HG03460 (cell line): Measurements from ENCODE around the gene STARD13.

Experiments used
- ATAC-seq: cut with Tn5 transposase; IDR thresholded peaks from one replicate; pipeline ENCODE4 v1.9.1; 2021; ENCODE audit not compliant: unreplicated experiment

STARD13 gene

GRCh38 chr13:33125821-33126570 is 159.6 kb downstream of the STARD13 start:
- ATAC-seq = no peak

GRCh38 chr13:33123066-33123859 is 162.3 kb downstream of the STARD13 start:
- no peak for ATAC-seq

- no peak for ATAC-seq
Observed at GRCh38 chr13:33119856-33120543, 165.6 kb downstream of the STARD13 start.

- ATAC-seq = no peak
Observed at GRCh38 chr13:33119022-33119781, 166.4 kb downstream of the STARD13 start.

GRCh38 chr13:33116321-33117010 is 169.1 kb downstream of the STARD13 start:
- no peak for ATAC-seq

GRCh38 chr13:33115274-33115673 is 170.3 kb downstream of the STARD13 start:
- ATAC-seq = no peak

GRCh38 chr13:33114146-33114545 is 171.4 kb downstream of the STARD13 start:
- ATAC-seq = no peak

- no peak for ATAC-seq
Observed at GRCh38 chr13:33112766-33113165, 172.8 kb downstream of the STARD13 start.

GRCh38 chr13:33111414-33112110 is 174.0 kb downstream of the STARD13 start:
- no peak for ATAC-seq

- no peak for ATAC-seq
Observed at GRCh38 chr13:33110713-33111413, 174.7 kb downstream of the STARD13 start.

GRCh38 chr13:33110386-33110712 is 175.2 kb downstream of the STARD13 start:
- no peak for ATAC-seq

GRCh38 chr13:33109801-33110200 is 175.8 kb downstream of the STARD13 start:
- no peak for ATAC-seq

- ATAC-seq = no peak
Observed at GRCh38 chr13:33109271-33109697, 176.3 kb downstream of the STARD13 start.

GRCh38 chr13:33108620-33109019 is 176.9 kb downstream of the STARD13 start:
- ATAC-seq = no peak

- no peak for ATAC-seq
Observed at GRCh38 chr13:33107361-33107760, 178.2 kb downstream of the STARD13 start.

GRCh38 chr13:33106656-33107360 is 178.7 kb downstream of the STARD13 start:
- no peak for ATAC-seq

- no peak for ATAC-seq
Observed at GRCh38 chr13:33105387-33106005, 180.1 kb downstream of the STARD13 start.

GRCh38 chr13:33103457-33103856 is 182.1 kb downstream of the STARD13 start:
- ATAC-seq = no peak
